ELF-1 (cell line): ENCODE results near the gene FAM83G.

Experiments used
- DNase-seq: peaks from one replicate; pipeline ENCODE4 v3.0.0-alpha.2; 2016; ENCODE audit warnings: low read depth, low spot score

FAM83G gene

DNA sequence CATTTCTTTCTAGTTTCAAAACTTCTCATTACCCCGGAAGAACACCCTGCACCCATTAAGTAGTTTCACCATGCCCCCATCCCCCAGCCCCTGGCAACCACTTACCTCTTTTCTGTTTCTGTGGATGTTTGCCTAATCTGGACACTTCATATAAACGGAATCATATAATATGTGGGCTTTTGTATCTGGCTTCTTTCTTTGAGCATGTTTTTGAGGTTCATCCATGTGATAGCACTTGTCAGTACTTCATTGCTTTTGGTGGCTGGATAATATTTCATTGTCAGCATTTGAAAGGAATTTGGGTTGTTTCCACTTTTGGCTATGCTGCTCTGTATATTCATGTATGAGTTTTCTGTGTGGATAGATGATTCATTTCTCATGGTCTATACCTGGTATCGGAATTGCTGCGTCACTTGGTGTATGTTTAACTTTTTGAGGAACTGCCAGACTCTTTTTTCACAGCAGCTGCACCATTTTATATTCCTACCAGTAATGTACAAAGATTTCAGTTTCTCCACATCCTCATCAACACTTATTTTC, 82.6 kb downstream of the FAM83G start:
- no peak for DNase-seq

- no peak for DNase-seq
Measured at GRCh38 chr17:18921485-18921884, 83.1 kb downstream of the FAM83G start.

DNA sequence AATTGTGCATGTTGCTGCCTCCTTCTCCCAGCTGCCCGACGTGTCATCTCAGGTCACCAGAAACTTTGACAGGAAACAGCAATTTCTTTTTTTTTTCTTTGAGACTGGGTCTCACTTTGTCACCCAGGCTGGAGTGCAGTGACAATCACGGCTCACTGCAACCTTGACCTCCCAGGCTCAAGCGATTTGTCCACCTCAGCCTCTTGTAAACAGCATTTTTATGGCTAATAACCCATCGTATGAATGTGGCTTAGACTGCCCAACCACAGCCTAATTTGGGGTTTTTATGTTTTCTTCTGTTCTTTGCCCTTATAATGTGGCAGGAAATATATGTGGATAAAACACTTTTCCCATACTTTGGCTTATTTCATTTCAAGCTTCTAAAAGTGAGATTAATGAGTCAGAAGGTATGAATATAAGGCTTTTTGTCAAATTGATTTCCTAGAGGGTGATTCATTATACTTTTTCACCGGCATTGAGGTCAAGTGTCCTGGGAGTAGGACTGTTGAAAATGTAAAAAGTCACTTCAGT, 83.6 kb downstream of the FAM83G start:
- no peak for DNase-seq

- DNase-seq = no peak
Measured at GRCh38 chr17:18919963-18920362, 84.6 kb downstream of the FAM83G start.
